H9 (cell line): Measurements from ENCODE around the gene LRP1B. TPM values are rescaled to one million over a fixed set of nuclear protein-coding genes. Genes with fewer than 3 reads are reported as not detected.

Source experiments
- DNase-seq: peaks from one replicate; pipeline ENCODE4 v3.0.0-alpha.2; 2017
- H2AFZ ChIP-seq: one replicate; pipeline ENCODE4 v1.6.1; 2013; ENCODE audit warnings: mild to moderate bottlenecking, low read length, control low read depth, moderate library complexity
- H2AK5ac ChIP-seq: 2 replicates; pipeline ENCODE4 v1.6.1; 2013; ENCODE audit warnings: low read length, control low read depth, mixed read lengths; ENCODE audit not compliant: insufficient read length
- H2BK120ac ChIP-seq: one replicate; pipeline ENCODE4 v1.6.1; 2013; ENCODE audit warnings: low read depth, mild to moderate bottlenecking, low read length, control low read depth, inconsistent platforms; ENCODE audit not compliant: poor library complexity, severe bottlenecking
- H2BK12ac ChIP-seq: 2 replicates; pipeline ENCODE4 v1.6.1; 2013; ENCODE audit warnings: low read length, control low read depth, mixed read lengths, low read depth; ENCODE audit not compliant: insufficient read length
- H2BK15ac ChIP-seq: 2 replicates; pipeline ENCODE4 v1.6.1; 2013; ENCODE audit warnings: low read depth, low read length, control low read depth
- H2BK20ac ChIP-seq: one replicate; pipeline ENCODE4 v1.6.1; 2013; ENCODE audit warnings: low read depth, mild to moderate bottlenecking, low read length, control low read depth, inconsistent platforms; ENCODE audit not compliant: poor library complexity, severe bottlenecking
- H2BK5ac ChIP-seq: 2 replicates; pipeline ENCODE4 v1.6.1; 2013; ENCODE audit warnings: low read length, control low read depth, mixed read lengths; ENCODE audit not compliant: insufficient read length
- H3K14ac ChIP-seq: 2 replicates; pipeline ENCODE4 v1.6.1; 2013; ENCODE audit warnings: low read length, control low read depth; ENCODE audit not compliant: insufficient read depth
- H3K18ac ChIP-seq: 2 replicates; pipeline ENCODE4 v1.6.1; 2013; ENCODE audit warnings: low read depth, mild to moderate bottlenecking, mixed read lengths, low read length, control low read depth; ENCODE audit not compliant: insufficient read length
- H3K23ac ChIP-seq: 2 replicates; pipeline ENCODE4 v1.6.1; 2013; ENCODE audit warnings: low read length, control low read depth, mixed read lengths, low read depth; ENCODE audit not compliant: insufficient read length
- H3K23me2 ChIP-seq: 2 replicates; pipeline ENCODE4 v1.6.1; 2013; ENCODE audit warnings: low read depth, mild to moderate bottlenecking, mixed read lengths, low read length, control low read depth; ENCODE audit not compliant: insufficient read length, poor library complexity, severe bottlenecking
- H3K27ac ChIP-seq: 2 replicates; pipeline ENCODE4 v1.5.1; 2013; ENCODE audit warnings: low read length, control low read depth, mixed read lengths, low read depth; ENCODE audit not compliant: insufficient read length
- H3K27me3 ChIP-seq: 2 replicates; pipeline ENCODE4 v1.6.1; 2013; ENCODE audit warnings: low read length, control low read depth, inconsistent platforms; ENCODE audit not compliant: insufficient read depth
- H3K4ac ChIP-seq: 2 replicates; pipeline ENCODE4 v1.6.1; 2013; ENCODE audit warnings: low read depth, mild to moderate bottlenecking, control low read depth, inconsistent platforms, low read length, moderate library complexity
- H3K4me1 ChIP-seq: 2 replicates; pipeline ENCODE4 v1.6.1; 2013; ENCODE audit warnings: low read length, control low read depth, inconsistent platforms; ENCODE audit not compliant: insufficient read depth
- H3K4me2 ChIP-seq: 2 replicates; pipeline ENCODE4 v1.6.1; 2013; ENCODE audit warnings: low read length, control low read depth, mixed read lengths; ENCODE audit not compliant: insufficient read length, insufficient read depth
- H3K56ac ChIP-seq: 2 replicates; pipeline ENCODE4 v1.6.1; 2013; ENCODE audit warnings: low read depth, mild to moderate bottlenecking, mixed read lengths, low read length, control low read depth; ENCODE audit not compliant: insufficient read length
- H3K79me1 ChIP-seq: 2 replicates; pipeline ENCODE4 v1.6.1; 2013; ENCODE audit warnings: low read depth, mild to moderate bottlenecking, moderate library complexity, low read length, control low read depth, inconsistent platforms; ENCODE audit not compliant: insufficient read depth, poor library complexity, severe bottlenecking
- H3K79me2 ChIP-seq: 2 replicates; pipeline ENCODE4 v1.6.1; 2013; ENCODE audit warnings: low read length, control low read depth, inconsistent platforms; ENCODE audit not compliant: insufficient read depth
- H3K9ac ChIP-seq: 2 replicates; pipeline ENCODE4 v1.6.1; 2013; ENCODE audit warnings: low read length, control low read depth, mixed read lengths; ENCODE audit not compliant: insufficient read length; ENCODE audit errors: extremely low read depth
- H3K9me3 ChIP-seq: one replicate; pipeline ENCODE4 v1.6.1; 2013; ENCODE audit warnings: low read depth, low read length, inconsistent platforms; ENCODE audit not compliant: control insufficient read depth
- H3T11ph ChIP-seq: one replicate; pipeline ENCODE4 v1.6.1; 2013; ENCODE audit warnings: mild to moderate bottlenecking, low read length, control low read depth, inconsistent platforms
- H4K20me1 ChIP-seq: one replicate; pipeline ENCODE4 v1.6.1; 2013; ENCODE audit not compliant: control insufficient read depth, insufficient read length, insufficient read depth
- H4K5ac ChIP-seq: 2 replicates; pipeline ENCODE4 v1.6.1; 2013; ENCODE audit warnings: low read depth, mild to moderate bottlenecking, mixed read lengths, low read length, control low read depth; ENCODE audit not compliant: insufficient read length
- H4K8ac ChIP-seq: replicated peaks from 2 replicates; pipeline ENCODE4 v1.6.1; 2013; ENCODE audit warnings: low read length, control low read depth, mixed read lengths, low read depth; ENCODE audit not compliant: insufficient read length
- H4K91ac ChIP-seq: 2 replicates; pipeline ENCODE4 v1.6.1; 2013; ENCODE audit warnings: low read depth, mild to moderate bottlenecking, moderate library complexity, mixed read lengths, low read length, control low read depth; ENCODE audit not compliant: insufficient read length
- H3K27ac Mint-ChIP-seq, 3 experiments: 2 replicates in 2 of 3; 3 replicates in 1 of 3; pipeline ENCODE4 v1.8.0; 2020 to 2021; ENCODE audit warnings: mixed read lengths in 3 of 3, mild to moderate bottlenecking in 1 of 3, moderate library complexity in 1 of 3
- H3K27me3 Mint-ChIP-seq: 2 replicates; pipeline ENCODE4 v1.8.0; 2021; ENCODE audit warnings: low read depth, mild to moderate bottlenecking, moderate library complexity, mixed read lengths
- H3K36me3 Mint-ChIP-seq, 3 experiments: 2 replicates in 2 of 3; 3 replicates in 1 of 3; pipeline ENCODE4 v1.8.0; 2020 to 2021; ENCODE audit warnings: low read depth in 3 of 3, mixed read lengths in 3 of 3; ENCODE audit not compliant: insufficient read depth in 1 of 3
- H3K4me1 Mint-ChIP-seq, 2 experiments: 2 replicates each; pipeline ENCODE4 v1.8.0; 2020; ENCODE audit warnings: mixed read lengths in 2 of 2
- H3K4me3 Mint-ChIP-seq, 2 experiments: 2 replicates in 1 of 2; 3 replicates in 1 of 2; pipeline ENCODE4 v1.8.0; 2020 to 2021; ENCODE audit warnings: mild to moderate bottlenecking in 2 of 2, mixed read lengths in 2 of 2, moderate library complexity in 1 of 2
- H3K9me3 Mint-ChIP-seq, 2 experiments: 2 replicates in 1 of 2; 3 replicates in 1 of 2; pipeline ENCODE4 v1.8.0; 2020; ENCODE audit warnings: mild to moderate bottlenecking in 2 of 2, mixed read lengths in 2 of 2, moderate library complexity in 1 of 2
- CTCF ChIP-seq: fragments of 200-600 bp; sonication (generic); conservative IDR thresholded peaks from 3 replicates; pipeline ENCODE4 v1.8.0; 2021; ENCODE audit warnings: antibody characterized with exemption, mild to moderate bottlenecking
- WGBS: extraction: QIAGEN DNeasy Blood & Tissue Kit; methylation state at CpG from one replicate; pipeline ENCODE4 v1.1.7; 2013; ENCODE audit warnings: missing lambda C conversion rate, low lambda C conversion rate, mixed read lengths; ENCODE audit not compliant: insufficient read length; ENCODE audit errors: extremely low coverage; 5-methylcytosine and 5-hydroxymethylcytosine counted together
- total RNA-seq: library from RNA; stranded (reverse); gene quantifications from 2 replicates; pipeline ENCODE4 v1.2.1, GENCODE V29; 2021

LRP1B gene
- total RNA-seq, 1 experiment from 2014 or later = not detected

- H3K27me3 Mint-ChIP-seq = no peaks in the 10 kb centered on the region
- Histone ChIP-seq H2BK5ac (no peak overlapping the region), H3K4me2 (no peak overlapping the region), H3K56ac (no peak overlapping the region), H3K23me2 (no peaks in the 10 kb centered on the region), H4K91ac (no peak overlapping the region), H3K79me2 (no peaks in the 10 kb centered on the region), H3T11ph (no peak overlapping the region), H2BK12ac (no peak overlapping the region), H2BK15ac (no peak overlapping the region), H3K27me3 (no peaks in the 10 kb centered on the region), H3K4ac (no peak overlapping the region), H4K8ac (no peak overlapping the region), H2AFZ (no peak overlapping the region), H3K9ac (no peak overlapping the region), H2BK20ac (no peak overlapping the region), H3K9me3 (no peaks in the 10 kb centered on the region), H4K20me1 (no peaks in the 10 kb centered on the region), H3K14ac (no peak overlapping the region), H2AK5ac (no peak overlapping the region), H2BK120ac (no peak overlapping the region), H3K18ac (no peak overlapping the region), H3K27ac (no peak overlapping the region), H3K79me1 (no peaks in the 10 kb centered on the region), H4K5ac (no peak overlapping the region), H3K4me1 (no peaks in the 10 kb centered on the region), H3K23ac (no peak overlapping the region)
- WGBS = no CpG with 5 or more reads among the region's 6 CpGs
- no peaks in the 10 kb centered on the region for H3K4me1 Mint-ChIP-seq
- no peaks in the 10 kb centered on the region for H3K9me3 Mint-ChIP-seq
- DNase-seq = no peak
- no peak overlapping the region for H3K4me3 Mint-ChIP-seq
- no peak for TF ChIP-seq CTCF
- H3K27ac Mint-ChIP-seq = no peak overlapping the region
- no peaks in the 10 kb centered on the region for H3K36me3 Mint-ChIP-seq
These were observed 1627.7 kb downstream of the LRP1B start for GRCh38 chr2:140502951-140503630.
